SK-N-SH treated with all-trans-retinoic acid at 6 μM for 48 hours (cell line): ENCODE measurements around the gene NTM.

ENCODE experiments used
- PATZ1 ChIP-seq: fragments of 250-450 bp; sonication (Bioruptor Pico); IDR thresholded peaks from 2 replicates; pipeline ENCODE4 v1.8.0; 2020; ENCODE audit warnings: mild to moderate bottlenecking, moderate library complexity, borderline replicate concordance
- TF ChIP-seq, protein P1 (sequence below): fragments of 250-450 bp; sonication (Bioruptor Pico); IDR thresholded peaks from 2 replicates; pipeline ENCODE4 v1.5.0; 2020; ENCODE audit warnings: mild to moderate bottlenecking, moderate library complexity

DNA sequence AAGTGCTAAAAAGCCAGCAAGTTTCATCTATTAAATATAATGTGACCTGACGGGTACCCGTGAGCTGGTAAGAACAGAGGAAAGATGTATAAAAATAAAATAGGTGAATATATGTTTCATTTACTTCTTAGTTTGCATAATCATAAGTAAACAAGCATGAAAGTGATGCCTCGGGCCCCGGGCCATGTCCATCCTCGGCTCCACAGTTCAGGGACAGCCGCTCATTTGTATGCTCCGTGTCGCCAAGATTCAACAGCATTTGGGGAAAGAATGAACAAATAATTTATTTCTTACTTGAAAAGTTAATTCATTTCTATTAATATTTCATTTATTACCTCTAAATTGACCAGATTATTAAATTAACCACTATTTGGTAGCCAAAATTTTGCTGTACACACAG is 251.8 kb downstream of the NTM start:
- TF ChIP-seq PATZ1, result no peak
- TF ChIP-seq, protein P1, sequence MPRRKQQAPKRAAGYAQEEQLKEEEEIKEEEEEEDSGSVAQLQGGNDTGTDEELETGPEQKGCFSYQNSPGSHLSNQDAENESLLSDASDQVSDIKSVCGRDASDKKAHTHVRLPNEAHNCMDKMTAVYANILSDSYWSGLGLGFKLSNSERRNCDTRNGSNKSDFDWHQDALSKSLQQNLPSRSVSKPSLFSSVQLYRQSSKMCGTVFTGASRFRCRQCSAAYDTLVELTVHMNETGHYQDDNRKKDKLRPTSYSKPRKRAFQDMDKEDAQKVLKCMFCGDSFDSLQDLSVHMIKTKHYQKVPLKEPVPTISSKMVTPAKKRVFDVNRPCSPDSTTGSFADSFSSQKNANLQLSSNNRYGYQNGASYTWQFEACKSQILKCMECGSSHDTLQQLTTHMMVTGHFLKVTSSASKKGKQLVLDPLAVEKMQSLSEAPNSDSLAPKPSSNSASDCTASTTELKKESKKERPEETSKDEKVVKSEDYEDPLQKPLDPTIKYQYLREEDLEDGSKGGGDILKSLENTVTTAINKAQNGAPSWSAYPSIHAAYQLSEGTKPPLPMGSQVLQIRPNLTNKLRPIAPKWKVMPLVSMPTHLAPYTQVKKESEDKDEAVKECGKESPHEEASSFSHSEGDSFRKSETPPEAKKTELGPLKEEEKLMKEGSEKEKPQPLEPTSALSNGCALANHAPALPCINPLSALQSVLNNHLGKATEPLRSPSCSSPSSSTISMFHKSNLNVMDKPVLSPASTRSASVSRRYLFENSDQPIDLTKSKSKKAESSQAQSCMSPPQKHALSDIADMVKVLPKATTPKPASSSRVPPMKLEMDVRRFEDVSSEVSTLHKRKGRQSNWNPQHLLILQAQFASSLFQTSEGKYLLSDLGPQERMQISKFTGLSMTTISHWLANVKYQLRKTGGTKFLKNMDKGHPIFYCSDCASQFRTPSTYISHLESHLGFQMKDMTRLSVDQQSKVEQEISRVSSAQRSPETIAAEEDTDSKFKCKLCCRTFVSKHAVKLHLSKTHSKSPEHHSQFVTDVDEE, result no peak
